Middle frontal gyrus (tissue), 1 donor: ENCODE measurements around the gene EFCC1.

Source experiments
- DNase-seq: peaks from one replicate; pipeline ENCODE4 v3.0.0-alpha.2; 2015; ENCODE audit warnings: low spot score; ENCODE audit errors: extremely low spot score

Gene EFCC1

GRCh38 chr3:129014793-129015345 lies 13.8 kb downstream of the EFCC1 start:
- DNase-seq, result no peak

- no peak for DNase-seq
Measured at GRCh38 chr3:129015388-129016105, 14.4 kb downstream of the EFCC1 start.

- DNase-seq, result no peak
Measured at GRCh38 chr3:129016356-129016719, 15.2 kb downstream of the EFCC1 start.

- DNase-seq, result no peak
Measured at GRCh38 chr3:129016720-129017483, 15.8 kb downstream of the EFCC1 start.

- DNase-seq, result no peak
Measured at GRCh38 chr3:129017484-129017899, 16.4 kb downstream of the EFCC1 start.

GRCh38 chr3:129018271-129018670 lies 17.2 kb downstream of the EFCC1 start:
- no peak for DNase-seq

- no peak for DNase-seq
Measured at GRCh38 chr3:129018751-129019150, 17.6 kb downstream of the EFCC1 start.

GRCh38 chr3:129019266-129019665 lies 18.2 kb downstream of the EFCC1 start:
- DNase-seq, result no peak

GRCh38 chr3:129020691-129021090 lies 19.6 kb downstream of the EFCC1 start:
- no peak for DNase-seq

- DNase-seq, result no peak
Measured at GRCh38 chr3:129021140-129021551, 20.0 kb downstream of the EFCC1 start.

- no peak for DNase-seq
Measured at GRCh38 chr3:129022114-129023007, 21.3 kb downstream of the EFCC1 start.

- no peak for DNase-seq
Measured at GRCh38 chr3:129023008-129023358, 21.9 kb downstream of the EFCC1 start.

- DNase-seq, result no peak
Measured at GRCh38 chr3:129023909-129024308, 22.8 kb downstream of the EFCC1 start.

- DNase-seq, result no peak
Measured at GRCh38 chr3:129025108-129025507, 24.0 kb downstream of the EFCC1 start.

GRCh38 chr3:129025691-129026435 lies 24.8 kb downstream of the EFCC1 start:
- no peak for DNase-seq

GRCh38 chr3:129026728-129027543 lies 25.8 kb downstream of the EFCC1 start:
- DNase-seq, result peak; percentile 61

- DNase-seq, result no peak
Measured at GRCh38 chr3:129027544-129027880, 26.4 kb downstream of the EFCC1 start.

- DNase-seq, result no peak
Measured at GRCh38 chr3:129028866-129029265, 27.8 kb downstream of the EFCC1 start.

- no peak for DNase-seq
Measured at GRCh38 chr3:129030611-129031010, 29.5 kb downstream of the EFCC1 start.
